Jurkat, Clone E6-1 (cell line): Measurements from ENCODE around the gene PTPRK.

Source experiments
- DNase-seq: peaks from one replicate; pipeline ENCODE4 v3.0.0-alpha.2; 2011; ENCODE audit warnings: low read depth, low spot score
- H3K4me3 ChIP-seq: 2 replicates; pipeline ENCODE4 v1.5.1; 2011; ENCODE audit warnings: mild to moderate bottlenecking, low read length, control low read depth, moderate library complexity

Gene PTPRK

GRCh38 chr6:128144320-128144719 lies 376.1 kb downstream of the PTPRK start:
- no peak for DNase-seq
- no peak overlapping the region for H3K4me3 ChIP-seq

GRCh38 chr6:128141932-128142331 lies 378.5 kb downstream of the PTPRK start:
- no peak for DNase-seq

GRCh38 chr6:128139519-128139918 lies 380.9 kb downstream of the PTPRK start:
- no peak overlapping the region for H3K4me3 ChIP-seq
- no peak for DNase-seq

More at GRCh38 chr6:128141932-128142331, 378.5 kb downstream of the PTPRK start:
- no peak overlapping the region for H3K4me3 ChIP-seq

DNA sequence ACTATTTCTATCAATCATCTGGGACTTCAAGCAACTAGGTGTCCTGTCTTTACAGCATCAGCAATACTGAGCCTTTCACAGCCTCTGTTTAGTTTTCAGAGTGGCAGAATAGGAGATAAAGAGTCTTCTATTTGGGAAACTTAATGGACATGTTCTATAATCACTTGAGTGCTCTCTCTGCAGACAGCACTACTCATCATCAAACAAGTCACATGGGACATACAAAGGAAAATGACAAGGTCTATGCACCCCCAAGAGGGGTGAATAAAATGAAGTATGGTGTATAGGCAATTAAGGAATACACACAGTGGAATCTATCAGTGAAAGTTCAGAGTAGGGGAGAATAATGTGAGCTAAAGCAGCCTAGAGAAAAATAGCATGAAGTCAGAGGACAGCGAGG lies 381.7 kb downstream of the PTPRK start:
- no peak overlapping the region for H3K4me3 ChIP-seq
- DNase-seq: no peak

- DNase-seq: no peak
- no peak overlapping the region for H3K4me3 ChIP-seq
Measured at GRCh38 chr6:128135325-128135724, 385.1 kb downstream of the PTPRK start.

GRCh38 chr6:128131566-128131965 lies 388.8 kb downstream of the PTPRK start:
- H3K4me3 ChIP-seq: no peak overlapping the region
- no peak for DNase-seq

DNA sequence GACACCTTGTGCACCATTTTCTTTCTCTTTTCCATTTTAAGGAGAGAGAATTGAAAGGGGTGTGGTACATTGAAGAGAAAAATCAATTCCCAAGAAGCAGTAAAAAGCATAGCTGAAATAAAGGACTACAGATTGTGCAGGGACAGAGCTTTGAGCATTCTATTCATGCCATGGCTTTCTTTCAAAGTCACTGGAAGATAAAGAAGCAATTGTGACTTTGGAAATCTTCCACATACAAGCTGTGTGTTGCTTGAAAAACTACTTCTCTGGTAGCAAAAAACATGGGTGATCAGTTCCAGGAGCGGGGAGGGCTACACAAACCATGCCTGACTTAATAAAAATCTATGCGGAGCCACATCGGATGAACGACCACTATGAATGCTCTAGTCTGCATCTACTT lies 389.4 kb downstream of the PTPRK start:
- DNase-seq: no peak
- H3K4me3 ChIP-seq: no peak overlapping the region

GRCh38 chr6:128129679-128130078 lies 390.7 kb downstream of the PTPRK start:
- no peak overlapping the region for H3K4me3 ChIP-seq
- no peak for DNase-seq

GRCh38 chr6:128127650-128128049 lies 392.7 kb downstream of the PTPRK start:
- DNase-seq: no peak
- H3K4me3 ChIP-seq: no peak overlapping the region

DNA sequence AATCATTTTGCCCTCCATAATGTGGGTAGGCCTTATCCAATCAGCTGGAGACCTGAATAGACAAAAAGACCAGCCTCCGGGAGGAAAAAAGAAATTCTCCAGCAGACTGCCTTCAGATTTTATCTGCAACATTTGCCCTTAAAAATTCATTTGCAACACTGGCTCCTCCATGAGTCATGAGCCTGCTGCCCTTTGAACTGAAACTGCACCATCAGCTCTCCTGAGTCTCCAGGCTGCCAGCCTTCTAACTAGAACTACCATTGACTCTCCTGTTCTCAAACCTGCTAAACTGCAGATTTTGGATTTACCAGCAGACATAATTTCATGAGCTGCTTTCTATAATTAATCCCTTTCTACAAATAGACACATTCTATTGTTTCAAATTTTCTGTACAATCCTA lies 395.7 kb downstream of the PTPRK start:
- no peak for DNase-seq
- no peak overlapping the region for H3K4me3 ChIP-seq

DNA sequence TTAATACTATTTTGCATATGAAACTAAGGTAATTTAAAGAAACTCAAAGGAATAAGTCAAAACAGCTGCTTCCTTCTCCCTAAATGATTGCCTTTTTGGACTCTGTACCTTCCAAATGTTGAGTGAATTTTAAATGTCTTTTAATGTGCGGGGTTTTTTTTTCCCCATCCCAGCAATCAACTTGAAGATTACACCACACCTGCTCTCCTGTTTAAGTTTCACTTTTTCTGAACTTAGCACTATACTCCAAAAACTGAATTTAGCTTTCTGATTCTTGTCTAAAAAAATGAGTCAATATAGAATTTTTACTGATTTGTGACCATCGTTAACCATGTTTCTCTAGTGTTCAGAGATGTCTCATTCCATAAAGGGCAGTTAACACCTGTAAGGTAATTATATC lies 398.8 kb downstream of the PTPRK start:
- DNase-seq: no peak
- H3K4me3 ChIP-seq: no peak overlapping the region

DNA sequence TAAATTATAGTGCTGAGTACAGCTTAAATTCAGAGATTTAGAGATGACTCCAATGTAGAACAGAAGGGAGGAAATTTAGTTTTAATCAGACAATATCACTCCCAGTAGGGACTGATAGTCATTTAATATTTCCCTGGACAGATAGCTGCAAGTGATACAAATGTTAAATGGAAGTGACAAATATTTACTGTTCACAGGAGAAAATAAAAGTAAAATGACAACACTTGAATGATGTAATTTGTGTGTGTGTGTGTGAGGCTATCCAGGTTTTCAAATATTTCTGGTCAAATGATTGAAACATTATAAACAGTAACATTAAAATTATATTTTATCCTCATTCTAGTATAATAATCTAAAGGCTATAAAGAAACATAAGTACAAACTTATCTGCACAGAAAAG lies 399.2 kb downstream of the PTPRK start:
- H3K4me3 ChIP-seq: no peak overlapping the region
- DNase-seq: no peak

GRCh38 chr6:128118401-128118800 lies 402.0 kb downstream of the PTPRK start:
- no peak overlapping the region for H3K4me3 ChIP-seq
- no peak for DNase-seq

- no peak for DNase-seq
- H3K4me3 ChIP-seq: no peak overlapping the region
Measured at GRCh38 chr6:128117916-128118315, 402.5 kb downstream of the PTPRK start.

DNA sequence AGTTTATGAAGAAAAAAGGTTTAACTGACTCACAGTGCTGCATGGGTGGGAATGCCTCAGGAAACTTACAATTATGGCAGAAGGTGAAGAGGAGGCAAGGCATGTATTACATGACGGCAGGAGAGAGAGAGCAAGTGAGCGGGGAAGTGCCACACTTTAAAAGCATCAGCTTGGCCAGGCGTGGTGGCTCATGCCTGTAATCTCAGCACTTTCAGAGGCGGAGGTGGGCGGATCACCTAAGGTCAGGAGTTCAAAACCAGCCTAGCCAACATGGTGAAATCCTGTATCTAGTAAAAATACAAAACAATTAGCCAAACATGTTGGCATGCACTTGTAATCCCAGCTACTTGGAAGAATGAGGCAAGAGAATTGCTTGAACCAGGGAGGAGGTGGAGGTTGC lies 406.2 kb downstream of the PTPRK start:
- DNase-seq: no peak
- H3K4me3 ChIP-seq: no peak overlapping the region

- DNase-seq: no peak
- H3K4me3 ChIP-seq: no peak overlapping the region
Measured at GRCh38 chr6:128112494-128112893, 407.9 kb downstream of the PTPRK start.

DNA sequence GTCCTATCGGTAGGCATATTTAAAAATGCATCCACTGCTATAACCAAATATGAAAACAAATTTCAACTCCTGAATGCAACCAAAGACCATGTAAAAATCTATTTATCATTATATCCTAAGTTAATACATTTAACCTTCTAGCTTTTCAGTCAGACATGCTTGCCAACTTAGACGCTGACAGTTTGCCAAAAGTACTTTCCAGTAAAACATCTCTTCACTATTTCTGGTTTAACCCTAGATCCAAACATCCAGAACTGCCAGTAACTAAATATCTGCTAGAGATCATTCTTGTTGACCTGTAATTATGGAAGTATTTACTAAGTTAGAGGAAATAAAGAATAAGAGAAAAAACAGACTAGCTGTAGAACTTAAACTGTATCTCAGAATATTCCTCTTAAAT lies 409.3 kb downstream of the PTPRK start:
- no peak for DNase-seq
- no peak overlapping the region for H3K4me3 ChIP-seq

GRCh38 chr6:128107682-128108081 lies 412.7 kb downstream of the PTPRK start:
- H3K4me3 ChIP-seq: no peak overlapping the region
- DNase-seq: no peak

DNA sequence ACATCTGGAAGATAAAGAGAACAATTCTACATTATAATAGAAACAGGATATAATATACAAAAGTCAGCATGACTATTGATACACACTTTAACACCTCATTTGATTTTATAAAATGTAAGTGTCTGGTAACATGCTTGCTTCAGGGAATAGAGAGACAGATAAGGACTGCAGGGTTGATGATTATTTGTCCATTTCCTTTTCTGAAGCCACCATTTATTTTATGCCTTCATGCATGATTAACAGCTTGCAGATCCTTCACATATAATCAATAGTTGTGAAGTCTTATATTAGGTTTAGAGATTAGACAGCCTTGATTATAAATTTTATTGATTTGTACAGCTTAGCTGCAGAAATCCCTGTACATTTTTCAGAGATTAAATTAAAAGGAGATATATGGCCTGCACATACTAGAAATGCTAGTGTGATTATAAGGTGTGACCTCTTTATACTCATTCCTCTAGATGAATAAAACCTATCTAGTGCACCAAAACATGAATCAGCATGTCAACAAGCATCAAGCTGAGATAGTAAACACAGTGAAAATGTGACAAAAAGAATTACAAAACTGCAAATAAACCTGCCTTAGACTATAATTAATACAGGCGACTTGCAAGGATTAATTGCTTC lies 420.7 kb downstream of the PTPRK start:
- DNase-seq: no peak
- no peak overlapping the region for H3K4me3 ChIP-seq

- H3K4me3 ChIP-seq: no peak overlapping the region
- DNase-seq: no peak
Measured at GRCh38 chr6:128098000-128098581, 422.3 kb downstream of the PTPRK start.

- no peak overlapping the region for H3K4me3 ChIP-seq
- DNase-seq: no peak
Measured at GRCh38 chr6:128097009-128097408, 423.4 kb downstream of the PTPRK start.
